H1 (cell line): ENCODE data around the gene ALKAL2. TPM values are rescaled to one million over a fixed set of nuclear protein-coding genes. Genes with fewer than 3 reads are reported as not detected.

Source experiments
- BRCA1 ChIP-seq: IDR thresholded peaks from 2 replicates; pipeline ENCODE4 v1.6.1; 2012; ENCODE audit warnings: low read depth, low read length, improper control_type of control experiment
- CEBPB ChIP-seq: IDR thresholded peaks from 2 replicates; pipeline ENCODE4 v1.6.1; 2012; ENCODE audit warnings: low read depth, low read length
- CHD1 ChIP-seq: IDR thresholded peaks from 2 replicates; pipeline ENCODE4 v1.6.1; 2012; ENCODE audit warnings: low read depth, low read length, improper control_type of control experiment
- CHD2 ChIP-seq: IDR thresholded peaks from 2 replicates; pipeline ENCODE4 v1.6.1; 2012; ENCODE audit warnings: low read length, improper control_type of control experiment
- GABPA ChIP-seq: IDR thresholded peaks from 2 replicates; pipeline ENCODE4 v1.6.1; 2011; ENCODE audit warnings: mild to moderate bottlenecking, low read length, moderate library complexity, borderline replicate concordance; ENCODE audit not compliant: insufficient read depth
- GTF2F1 ChIP-seq: IDR thresholded peaks from 2 replicates; pipeline ENCODE4 v1.6.1; 2012; ENCODE audit warnings: low read depth, low read length, improper control_type of control experiment, borderline replicate concordance
- HDAC2 ChIP-seq, 2 experiments: fragments of 300-600 bp in 1 of 2; sonication (generic) in 1 of 2; IDR thresholded peaks; 2 replicates each; pipeline ENCODE4 v1.6.1; 2011 to 2012; ENCODE audit warnings: low read depth in 2 of 2, low read length in 2 of 2, mild to moderate bottlenecking in 2 of 2, moderate library complexity in 2 of 2, borderline replicate concordance in 1 of 2, inconsistent platforms in 1 of 2
- KDM4A ChIP-seq: IDR thresholded peaks from one replicate; pipeline ENCODE4 v1.7.1; 2012; ENCODE audit warnings: low read depth, mild to moderate bottlenecking, moderate library complexity, low read length, inconsistent platforms; ENCODE audit not compliant: severe bottlenecking
- KDM5A ChIP-seq: fragments of 200-600 bp; IDR thresholded peaks from 2 replicates; pipeline ENCODE4 v1.7.1; 2012; ENCODE audit warnings: mild to moderate bottlenecking, low read length, inconsistent platforms, mixed read lengths
- NANOG ChIP-seq: IDR thresholded peaks from 2 replicates; pipeline ENCODE4 v1.6.1; 2011; ENCODE audit warnings: low read length, low read depth, mild to moderate bottlenecking, inconsistent platforms; ENCODE audit not compliant: insufficient read depth, poor library complexity, severe bottlenecking
- RFX5 ChIP-seq: IDR thresholded peaks from 2 replicates; pipeline ENCODE4 v1.6.1; 2011; ENCODE audit warnings: low read depth, low read length, improper control_type of control experiment, borderline replicate concordance
- RXRA ChIP-seq: IDR thresholded peaks from 2 replicates; pipeline ENCODE4 v1.6.1; 2011; ENCODE audit warnings: low read depth, mild to moderate bottlenecking, low read length, moderate library complexity; ENCODE audit not compliant: insufficient read depth
- SIN3A ChIP-seq, 2 experiments: IDR thresholded peaks in 1 of 2; conservative IDR thresholded peaks in 1 of 2; 2 replicates each; pipeline ENCODE4 v1.6.1; 2011 to 2012; ENCODE audit warnings: low read length in 2 of 2, improper control_type of control experiment in 1 of 2, low read depth in 1 of 2, mild to moderate bottlenecking in 1 of 2
- SIRT6 ChIP-seq: IDR thresholded peaks from one replicate; pipeline ENCODE4 v1.7.1; 2012; ENCODE audit warnings: low read length, inconsistent platforms
- SIX5 ChIP-seq: IDR thresholded peaks from 2 replicates; pipeline ENCODE4 v1.6.1; 2011; ENCODE audit warnings: mild to moderate bottlenecking, low read depth, low read length
- SP2 ChIP-seq: IDR thresholded peaks from 2 replicates; pipeline ENCODE4 v1.6.1; 2012; ENCODE audit warnings: mild to moderate bottlenecking, low read length, inconsistent platforms
- SRF ChIP-seq: IDR thresholded peaks from 2 replicates; pipeline ENCODE4 v1.6.1; 2011; ENCODE audit warnings: mild to moderate bottlenecking, low read depth, low read length, moderate library complexity
- TAF1 ChIP-seq: IDR thresholded peaks from 2 replicates; pipeline ENCODE4 v1.6.1; 2011; ENCODE audit warnings: mild to moderate bottlenecking, low read depth, low read length
- TAF7 ChIP-seq: optimal IDR thresholded peaks from 2 replicates; pipeline ENCODE3; 2011; ENCODE audit warnings: low read depth, mild to moderate bottlenecking, inconsistent platforms, low read length, moderate library complexity, borderline replicate concordance
- TEAD4 ChIP-seq: IDR thresholded peaks from 2 replicates; pipeline ENCODE4 v1.6.1; 2012; ENCODE audit warnings: low read depth, low read length, inconsistent platforms, mixed read lengths
- YY1 ChIP-seq: IDR thresholded peaks from 2 replicates; pipeline ENCODE4 v1.6.1; 2011; ENCODE audit warnings: low read depth, mild to moderate bottlenecking, low read length
- polyA plus RNA-seq, 7 experiments: library from polyadenylated mRNA; depleted of rRNA in 3 of 7; stranded (reverse) in 5 of 7; unstranded in 2 of 7; fragments of >200 nt in 5 of 7; fragments of 200-250 nt in 2 of 7; gene quantifications; 1 replicate in 5 of 7; 2 replicates in 1 of 7; 4 replicates in 1 of 7; pipeline versions ENCODE4 v1.2.1 to v1.2.3, GENCODE V29; 2011 to 2013; ENCODE audit warnings: missing spikeins in 2 of 7, mixed read lengths in 2 of 7
- total RNA-seq: library from RNA; stranded (reverse); fragmentation: NEBNext Ultra II Directional; extraction: Animal tissue kit (Norgen Biotek cat#: 25700); gene quantifications from 2 replicates; pipeline ENCODE4 v1.2.1, GENCODE V29; 2021
- TF ChIP-seq, protein P1 (sequence below): IDR thresholded peaks from 2 replicates; pipeline ENCODE4 v1.6.1; 2011; ENCODE audit warnings: low read depth, mild to moderate bottlenecking, low read length; ENCODE audit not compliant: insufficient read depth

ALKAL2 gene
- total and polyA plus RNA-seq, 2 of the 8 experiments (the other 6 are each of a cell fraction or from before 2014, with no cell fraction given), result 4.6 to 11.5 TPM

DNA sequence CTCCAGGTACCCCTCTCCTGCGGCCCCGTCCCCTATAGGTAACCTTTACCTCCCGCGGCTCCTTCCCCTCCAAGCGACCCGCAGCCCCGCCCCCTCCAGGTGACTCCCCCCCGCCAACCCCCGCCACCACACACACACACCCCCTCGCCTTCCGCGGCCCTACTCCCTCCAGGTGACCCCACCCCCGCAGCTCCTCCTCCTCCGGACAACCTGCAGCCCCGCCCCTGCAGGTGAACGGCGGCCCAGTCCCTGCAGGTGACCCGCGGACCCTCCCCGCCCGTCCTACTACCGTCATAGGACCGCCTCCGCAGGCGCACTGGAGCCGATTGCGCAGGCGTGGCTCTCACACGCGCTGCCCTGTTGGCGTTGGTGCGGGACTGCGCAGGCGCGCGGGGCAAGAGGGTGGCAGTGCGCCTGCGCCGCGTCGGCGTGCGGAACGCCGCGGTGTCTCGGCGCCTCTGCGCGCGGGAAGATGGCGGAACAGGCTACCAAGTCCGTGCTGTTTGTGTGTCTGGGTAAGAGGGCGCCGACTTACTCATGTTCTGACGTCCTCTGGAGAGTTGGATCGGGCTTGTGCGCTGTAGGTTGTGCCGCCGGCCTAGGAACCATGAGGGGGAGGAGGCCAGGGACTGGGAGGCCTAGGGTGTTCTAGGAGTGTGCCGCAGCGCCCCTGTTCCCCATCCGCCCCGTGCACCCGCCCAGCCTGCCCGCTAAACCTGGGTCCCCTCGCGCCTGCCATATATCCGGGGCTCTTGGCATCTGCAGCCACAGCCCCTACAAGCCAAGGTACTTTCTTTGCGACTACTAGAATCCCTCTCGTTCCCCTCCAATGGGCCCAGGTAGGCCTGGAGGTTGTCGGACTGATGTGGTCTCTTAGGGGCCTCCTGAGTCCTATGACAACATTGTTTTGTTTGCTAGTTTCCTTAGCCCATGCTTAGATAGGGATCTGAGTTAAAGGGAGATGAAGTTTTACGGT, 23.1 kb downstream of the ALKAL2 start, which contains the start of gene ACP1 (continued):
- TF ChIP-seq CHD1 (no peak), BRCA1 (no peak), KDM4A (peak; percentile 8), KDM5A (peak; percentile 80), TAF1 (peak; percentile 92), SIRT6 (no peak), HDAC2 (IDR thresholded peaks at IDR 0.05; ENCODE audit: borderline replicate concordance in 1 of 2, low read depth in 2 of 2, low read length in 2 of 2) (0 out of 4 replicates have a peak, but pooled peaks of 1 of the 2 experiments have one; percentile 10), NANOG (no peak), TAF7 (peak; percentile 74), RFX5 (no peak), SRF (0 out of 2 replicates have a peak, but pooled peaks have one; percentile 18), GTF2F1 (0 out of 2 replicates have a peak, but pooled peaks have one; percentile 43), CHD2 (peak; percentile 11; the same call in 1 of the 2 replicates), SIN3A (conservative IDR thresholded peaks at IDR 0.05 in 1 of 2, IDR thresholded peaks at IDR 0.05 in 1 of 2; ENCODE audit: low read depth in 1 of 2, low read length in 2 of 2) (0 out of 4 replicates have a peak, but pooled peaks have one; percentile 12 to 73), GABPA (no peak), CEBPB (0 out of 2 replicates have a peak, but pooled peaks have one; percentile 8), YY1 (peak; percentile 93), TEAD4 (no peak), SIX5 (no peak), SP2 (no peak), RXRA (no peak)
- TF ChIP-seq, protein P1, sequence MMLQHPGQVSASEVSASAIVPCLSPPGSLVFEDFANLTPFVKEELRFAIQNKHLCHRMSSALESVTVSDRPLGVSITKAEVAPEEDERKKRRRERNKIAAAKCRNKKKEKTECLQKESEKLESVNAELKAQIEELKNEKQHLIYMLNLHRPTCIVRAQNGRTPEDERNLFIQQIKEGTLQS, result 0 out of 2 replicates have a peak, but pooled peaks have one; percentile 29
